C4-2B (cell line): Measurements from ENCODE around the gene COL23A1.

Source experiments
- H3K27ac ChIP-seq: fragments of 450-650 bp; 2 replicates; pipeline ENCODE4 v1.5.1; 2017
- ZFX ChIP-seq: fragments of 450-650 bp; IDR thresholded peaks from 2 replicates; pipeline ENCODE4 v1.6.1; 2017
- TF ChIP-seq, protein P1 (sequence below): fragments of 450-650 bp; conservative IDR thresholded peaks from 2 replicates; pipeline ENCODE4 v1.5.1; 2017; ENCODE audit warnings: mild to moderate bottlenecking

COL23A1 gene

DNA sequence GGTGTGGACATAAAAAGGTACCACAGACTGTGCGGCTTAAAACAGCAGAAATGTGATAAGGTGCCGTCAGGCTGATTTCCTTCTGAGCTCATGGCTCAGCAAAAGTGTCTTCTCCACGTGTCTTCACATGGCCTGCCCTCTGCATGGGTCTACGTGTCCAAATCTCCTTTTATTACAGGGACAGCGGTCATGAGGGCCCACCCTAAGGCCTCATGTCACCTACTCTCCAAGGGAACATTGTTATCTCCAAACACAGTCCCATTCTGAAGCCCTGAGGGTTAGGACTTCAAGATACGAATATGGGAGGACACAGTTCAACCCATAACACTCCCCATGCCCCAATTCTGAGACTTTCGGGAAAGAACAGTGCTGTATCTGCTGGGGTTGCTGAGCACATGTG, 35.2 kb downstream of the COL23A1 start:
- H3K27ac ChIP-seq = no peak overlapping the region
- TF ChIP-seq, protein P1, sequence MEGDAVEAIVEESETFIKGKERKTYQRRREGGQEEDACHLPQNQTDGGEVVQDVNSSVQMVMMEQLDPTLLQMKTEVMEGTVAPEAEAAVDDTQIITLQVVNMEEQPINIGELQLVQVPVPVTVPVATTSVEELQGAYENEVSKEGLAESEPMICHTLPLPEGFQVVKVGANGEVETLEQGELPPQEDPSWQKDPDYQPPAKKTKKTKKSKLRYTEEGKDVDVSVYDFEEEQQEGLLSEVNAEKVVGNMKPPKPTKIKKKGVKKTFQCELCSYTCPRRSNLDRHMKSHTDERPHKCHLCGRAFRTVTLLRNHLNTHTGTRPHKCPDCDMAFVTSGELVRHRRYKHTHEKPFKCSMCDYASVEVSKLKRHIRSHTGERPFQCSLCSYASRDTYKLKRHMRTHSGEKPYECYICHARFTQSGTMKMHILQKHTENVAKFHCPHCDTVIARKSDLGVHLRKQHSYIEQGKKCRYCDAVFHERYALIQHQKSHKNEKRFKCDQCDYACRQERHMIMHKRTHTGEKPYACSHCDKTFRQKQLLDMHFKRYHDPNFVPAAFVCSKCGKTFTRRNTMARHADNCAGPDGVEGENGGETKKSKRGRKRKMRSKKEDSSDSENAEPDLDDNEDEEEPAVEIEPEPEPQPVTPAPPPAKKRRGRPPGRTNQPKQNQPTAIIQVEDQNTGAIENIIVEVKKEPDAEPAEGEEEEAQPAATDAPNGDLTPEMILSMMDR = no peak
- no peak for TF ChIP-seq ZFX

DNA sequence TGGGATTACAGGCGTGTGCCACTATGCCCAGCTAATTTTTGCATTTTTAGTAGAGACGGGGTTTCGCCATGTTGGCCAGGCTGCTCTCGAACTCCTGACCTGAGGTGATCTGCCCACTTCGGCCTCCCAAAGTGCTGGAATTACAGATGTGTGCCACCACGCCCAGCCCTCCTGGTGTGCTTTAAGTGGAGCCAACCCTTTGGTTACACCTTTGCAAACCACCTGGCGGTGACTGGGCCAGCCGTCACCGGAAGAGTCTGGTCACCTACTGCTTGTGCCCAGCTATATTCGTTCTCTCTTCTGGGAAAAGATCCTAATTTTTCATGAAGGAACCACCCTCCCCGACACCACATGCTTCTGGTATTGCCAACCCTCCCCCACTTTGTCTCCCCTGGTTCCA, 35.9 kb downstream of the COL23A1 start:
- H3K27ac ChIP-seq = no peak overlapping the region
- TF ChIP-seq, protein P1 = no peak
- TF ChIP-seq ZFX = no peak

DNA sequence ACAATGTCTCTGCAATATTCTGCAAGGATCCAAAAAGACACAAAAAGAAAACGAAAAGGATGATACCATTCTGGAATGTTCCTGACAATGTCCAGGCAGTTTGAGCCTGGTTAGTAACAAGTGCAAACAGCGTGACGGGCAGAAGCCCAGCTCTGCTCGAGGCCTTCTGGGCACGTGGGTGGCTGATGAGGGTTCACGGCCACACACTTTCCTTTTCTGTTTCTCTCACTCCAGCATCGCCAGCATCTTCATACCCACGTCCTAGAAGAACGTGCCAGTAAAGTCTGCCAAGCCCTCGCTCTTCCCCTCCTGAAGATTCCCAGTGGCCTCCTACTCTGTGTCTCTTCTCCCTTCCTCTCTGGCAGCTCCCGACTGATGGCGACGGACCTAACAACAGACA, 36.7 kb downstream of the COL23A1 start:
- no peak for TF ChIP-seq ZFX
- TF ChIP-seq, protein P1 = no peak
- H3K27ac ChIP-seq = no peak overlapping the region

DNA sequence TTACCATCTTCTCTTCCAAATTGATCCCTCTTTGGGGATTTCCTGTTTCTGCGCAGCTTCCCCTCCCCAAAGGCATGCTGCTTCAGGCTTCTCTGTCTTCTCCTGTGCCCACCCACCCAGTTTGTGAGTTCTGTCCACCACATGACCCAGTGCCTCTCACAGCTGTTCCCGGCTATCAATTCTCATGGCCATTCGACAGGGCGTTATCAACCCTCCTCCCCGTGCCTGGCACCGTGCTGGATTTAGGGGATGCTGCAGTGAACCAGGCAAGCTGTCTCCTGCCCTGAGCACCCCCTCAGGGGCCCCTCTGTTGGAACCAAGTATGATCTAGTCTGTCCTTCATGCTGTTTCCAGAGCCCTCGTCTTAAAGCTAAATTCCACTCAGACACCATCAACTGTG, 38.7 kb downstream of the COL23A1 start:
- TF ChIP-seq, protein P1 = no peak
- TF ChIP-seq ZFX = no peak
- no peak overlapping the region for H3K27ac ChIP-seq

DNA sequence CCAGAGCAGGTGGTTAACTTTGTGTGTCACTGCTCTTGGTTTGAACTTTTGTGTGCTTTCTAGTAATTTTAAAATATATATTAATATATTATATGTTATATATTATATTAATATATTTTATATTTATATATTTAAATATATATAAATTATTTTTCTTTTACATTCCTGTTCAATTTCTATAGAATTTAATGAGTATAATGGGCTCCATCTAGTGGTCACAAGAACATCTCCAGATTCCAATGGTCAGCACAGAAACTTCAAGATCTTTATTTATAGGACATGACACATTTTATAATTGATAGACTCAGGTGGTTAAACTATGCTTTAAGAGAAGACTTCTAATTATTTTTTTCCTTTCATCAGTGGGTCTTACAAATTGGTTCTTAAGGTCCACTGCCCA, 39.1 kb downstream of the COL23A1 start:
- TF ChIP-seq ZFX = no peak
- TF ChIP-seq, protein P1 = peak; percentile 59
- no peak overlapping the region for H3K27ac ChIP-seq

DNA sequence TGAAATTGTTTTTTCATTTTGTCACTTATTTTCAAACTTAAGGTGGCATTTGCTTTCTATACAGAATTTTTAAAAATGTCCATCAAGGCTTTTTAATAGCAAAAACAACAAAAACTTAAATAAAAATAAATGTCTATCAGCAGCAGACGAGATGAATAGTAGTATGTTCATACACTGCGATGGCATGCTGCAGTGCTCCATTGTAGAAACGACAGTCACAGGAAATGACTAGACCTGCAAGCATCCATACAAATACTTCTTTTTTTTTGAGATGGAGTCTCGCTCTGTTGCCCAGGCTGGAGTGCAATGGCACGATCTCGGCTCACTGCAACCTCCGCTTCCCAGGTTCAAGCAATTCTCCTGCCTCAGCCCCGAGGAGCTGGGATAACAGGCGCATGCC, 41.4 kb downstream of the COL23A1 start:
- H3K27ac ChIP-seq = no peak overlapping the region
- no peak for TF ChIP-seq ZFX
- TF ChIP-seq, protein P1 = no peak

DNA sequence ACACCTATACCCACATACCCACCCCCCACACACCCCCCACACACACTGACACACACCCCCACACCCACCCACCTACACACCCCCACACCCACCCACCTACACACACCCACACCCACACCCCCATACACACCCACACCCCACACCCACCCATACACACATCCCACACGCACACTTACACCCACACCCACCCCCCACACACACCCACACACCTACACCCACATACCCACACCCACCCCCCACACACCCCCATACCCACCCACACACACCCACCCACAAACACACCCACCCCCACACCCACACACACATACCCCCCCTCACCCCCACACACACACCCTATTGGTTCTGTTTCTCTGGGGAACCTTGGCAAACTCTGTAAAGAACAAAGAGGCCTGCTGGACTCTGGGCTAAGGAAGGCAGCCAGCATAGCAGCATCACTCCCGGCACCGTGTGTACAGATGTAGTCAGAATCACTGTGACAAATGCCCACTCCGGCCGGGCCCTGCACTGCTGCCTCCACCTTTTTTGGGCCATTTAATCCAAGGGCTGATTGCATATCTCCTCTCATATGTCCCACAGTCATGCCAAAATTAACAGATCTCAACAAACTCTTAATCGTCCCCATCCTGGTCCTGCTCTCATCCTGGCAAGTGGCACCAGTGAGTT, 42.3 kb downstream of the COL23A1 start:
- no peak overlapping the region for H3K27ac ChIP-seq
- no peak for TF ChIP-seq ZFX
- TF ChIP-seq, protein P1 = no peak
